ENCODE results near the gene PUS3. TPM values are rescaled to one million over a fixed set of nuclear protein-coding genes. Genes with fewer than 3 reads are reported as not detected.
A peak's percentile ranks its signal among the peaks of the same experiment; 100 is the strongest.

PUS3 gene
- total RNA-seq, 1 experiment from 2014 or later = 22.4 TPM

GRCh38 chr11:125886997-125887372 lies 16.0 kb downstream of the PUS3 start:
- H3K4me1 Mint-ChIP-seq (ENCODE audit: low read depth, unreplicated experiment) = peaks cover 7% of the 10 kb centered on the region
- Histone ChIP-seq H3K9me3 (no peaks in the 10 kb centered on the region), H3K4me1 (no peaks in the 10 kb centered on the region), H3K27me3 (replicated peaks; ENCODE audit: control insufficient read depth, insufficient read depth, low read length) (no peaks in the 10 kb centered on the region), H3K4me3 (ENCODE audit: low read depth, low read length) (no peak overlapping the region; the same call in 1 of the 2 replicates), H3K36me3 (ENCODE audit: control insufficient read depth, insufficient read depth, low read length) (no peaks in the 10 kb centered on the region)
- peak overlapping the region; percentile 69 for H3K4me3 Mint-ChIP-seq (ENCODE audit: unreplicated experiment)
- no peaks in the 10 kb centered on the region for H3K9me3 Mint-ChIP-seq (ENCODE audit: unreplicated experiment)
- no peak overlapping the region for H3K27ac Mint-ChIP-seq (ENCODE audit: unreplicated experiment)
- intact Hi-C loops (cut with micrococcal nuclease; ENCODE audit: unreplicated experiment) = no loop called here
- ChIA-PET CTCF (interaction anchor here (0.7 to 1.4 kb wide), 3 partner anchors 16 to 1027 kb away, joined by 3 to 6 read pairs (median 6); partner anchors contain the start of gene PUS3), POLR2A (interaction anchor here (1.4 kb wide), 1 partner anchor 16 kb away, joined by 6 read pairs; the partner anchor contains the start of gene PUS3)
- H3K27me3 Mint-ChIP-seq (ENCODE audit: insufficient read depth, unreplicated experiment) = peaks cover 3% of the 10 kb centered on the region
- no TSS peak for BruUV-seq (replicated peaks)
- no peaks in the 10 kb centered on the region for H3K36me3 Mint-ChIP-seq (ENCODE audit: insufficient read depth, unreplicated experiment)
- TF ChIP-seq CTCF (IDR thresholded peaks at IDR 0.05; ENCODE audit: insufficient read depth in 1 of 2, low read depth in 1 of 2, low read length in 1 of 2, severe bottlenecking in 1 of 2, unreplicated experiment in 1 of 2) = no peak
- DNase-seq = no peak

- H3K27me3 Mint-ChIP-seq (ENCODE audit: insufficient read depth, unreplicated experiment) = peaks cover 16% of the 10 kb centered on the region
- no peak for DNase-seq
- H3K27ac Mint-ChIP-seq (ENCODE audit: unreplicated experiment) = no peak overlapping the region
- Histone ChIP-seq H3K36me3 (ENCODE audit: control insufficient read depth, insufficient read depth, low read length) (no peaks in the 10 kb centered on the region), H3K9me3 (no peaks in the 10 kb centered on the region), H3K4me3 (ENCODE audit: low read depth, low read length) (no peak overlapping the region), H3K27me3 (replicated peaks; ENCODE audit: control insufficient read depth, insufficient read depth, low read length) (no peaks in the 10 kb centered on the region), H3K4me1 (no peaks in the 10 kb centered on the region)
- no peaks in the 10 kb centered on the region for H3K9me3 Mint-ChIP-seq (ENCODE audit: unreplicated experiment)
- H3K4me3 Mint-ChIP-seq (ENCODE audit: unreplicated experiment) = no peak overlapping the region
- POLR2A ChIA-PET = no interaction called here
- TF ChIP-seq CTCF (IDR thresholded peaks at IDR 0.05; ENCODE audit: insufficient read depth in 1 of 2, low read depth in 1 of 2, low read length in 1 of 2, severe bottlenecking in 1 of 2, unreplicated experiment in 1 of 2) = no peak
- CTCF ChIA-PET = no interaction called here
- BruUV-seq (replicated peaks) = no TSS peak
- intact Hi-C loops (cut with micrococcal nuclease; ENCODE audit: unreplicated experiment) = no loop called here
- H3K36me3 Mint-ChIP-seq (ENCODE audit: insufficient read depth, unreplicated experiment) = no peaks in the 10 kb centered on the region
- H3K4me1 Mint-ChIP-seq (ENCODE audit: low read depth, unreplicated experiment) = peaks cover 7% of the 10 kb centered on the region
Measured at GRCh38 chr11:125883375-125883774, 19.6 kb downstream of the PUS3 start.

DNA sequence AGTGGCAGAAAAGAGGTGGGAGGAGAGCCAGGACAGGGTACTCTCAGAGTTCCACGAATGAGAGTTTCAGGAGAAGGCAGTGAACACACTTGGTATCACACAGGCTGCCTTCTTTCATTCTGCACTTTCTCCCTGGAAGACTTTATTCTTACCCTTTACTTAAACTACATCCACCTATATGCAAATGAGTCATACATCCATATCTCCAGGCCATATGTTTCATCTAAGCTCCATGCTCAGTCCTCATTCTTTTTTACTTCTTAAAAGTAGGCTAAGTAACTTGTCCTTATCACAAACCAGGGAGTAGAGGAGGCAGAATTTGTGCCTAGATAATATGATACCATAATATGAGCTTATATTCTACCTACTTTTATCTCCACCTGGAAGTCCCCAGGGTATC lies 21.7 kb downstream of the PUS3 start:
- intact Hi-C loops (cut with micrococcal nuclease; ENCODE audit: unreplicated experiment) = no loop called here
- Histone ChIP-seq H3K36me3 (ENCODE audit: control insufficient read depth, insufficient read depth, low read length) (no peaks in the 10 kb centered on the region), H3K9me3 (no peaks in the 10 kb centered on the region), H3K4me1 (no peaks in the 10 kb centered on the region), H3K4me3 (ENCODE audit: low read depth, low read length) (no peak overlapping the region), H3K27me3 (replicated peaks; ENCODE audit: control insufficient read depth, insufficient read depth, low read length) (no peaks in the 10 kb centered on the region)
- Mint-ChIP-seq H3K4me1 (ENCODE audit: low read depth, unreplicated experiment) (peaks cover 7% of the 10 kb centered on the region), H3K27me3 (ENCODE audit: insufficient read depth, unreplicated experiment) (peaks cover 18% of the 10 kb centered on the region), H3K36me3 (ENCODE audit: insufficient read depth, unreplicated experiment) (no peaks in the 10 kb centered on the region), H3K4me3 (ENCODE audit: unreplicated experiment) (no peak overlapping the region), H3K27ac (ENCODE audit: unreplicated experiment) (no peak overlapping the region), H3K9me3 (ENCODE audit: unreplicated experiment) (no peaks in the 10 kb centered on the region)
- DNase-seq = no peak
- no TSS peak for BruUV-seq (replicated peaks)
- ChIA-PET CTCF (no interaction called here), POLR2A (no interaction called here)
- TF ChIP-seq CTCF (IDR thresholded peaks at IDR 0.05; ENCODE audit: insufficient read depth in 1 of 2, low read depth in 1 of 2, low read length in 1 of 2, severe bottlenecking in 1 of 2, unreplicated experiment in 1 of 2) = no peak

Data from Caco-2 (cell line).